IMR-90 (cell line): ENCODE data around the gene ROBO1. TPM values are rescaled to one million over a fixed set of nuclear protein-coding genes. Genes with fewer than 3 reads are reported as not detected.

Source experiments
- ATAC-seq: fragments of 200-7000 bp; cut with Tn5 transposase; 2 replicates; pipeline ENCODE4 v1.9.1; 2020; ENCODE audit warnings: low read depth, mild to moderate bottlenecking, moderate library complexity
- BruUV-seq: library from RNA; stranded (reverse); fragments of 400-500 nt; replicated peaks from 2 replicates; lab custom pipeline; 2021; lab: Mats Ljungman, UMichigan
- CTCF ChIA-PET: fragments of 300-600 bp; formaldehyde crosslinking; extraction: SDS; loops from one replicate; lab custom pipeline; 2021; ENCODE audit warnings: antibody characterized with exemption; lab: Yijun Ruan, JAX
- POLR2A ChIA-PET: fragments of 300-600 bp; sonication (Branson Sonifier 250); formaldehyde crosslinking; loops from one replicate; lab custom pipeline; 2022; ENCODE audit warnings: antibody characterized with exemption; ENCODE audit not compliant: unreplicated experiment; lab: Charles Lee
- DNase-seq: peaks from one replicate; pipeline ENCODE4 v3.0.0; 2013
- H2AFZ ChIP-seq: replicated peaks from 2 replicates; pipeline ENCODE3; 2013; ENCODE audit warnings: low read length, mild to moderate bottlenecking; ENCODE audit not compliant: poor library complexity
- H2AK5ac ChIP-seq: 2 replicates; pipeline ENCODE4 v1.6.1; 2013; ENCODE audit warnings: low read depth, low read length, inconsistent platforms
- H2AK9ac ChIP-seq: replicated peaks from 2 replicates; pipeline ENCODE3; 2013; ENCODE audit warnings: mild to moderate bottlenecking, low read depth, low read length, moderate library complexity; ENCODE audit not compliant: poor library complexity
- H2BK120ac ChIP-seq: 2 replicates; pipeline ENCODE4 v1.6.1; 2013; ENCODE audit warnings: low read depth, low read length, inconsistent platforms
- H2BK15ac ChIP-seq: 3 replicates; pipeline ENCODE4 v1.6.1; 2013; ENCODE audit warnings: low read depth, low read length, inconsistent platforms
- H2BK20ac ChIP-seq: 2 replicates; pipeline ENCODE4 v1.6.1; 2013; ENCODE audit warnings: low read depth, mild to moderate bottlenecking, inconsistent platforms, low read length, moderate library complexity
- H2BK5ac ChIP-seq: 2 replicates; pipeline ENCODE4 v1.6.1; 2013; ENCODE audit warnings: mild to moderate bottlenecking, low read depth, low read length, inconsistent platforms; ENCODE audit not compliant: poor library complexity, severe bottlenecking
- H3K14ac ChIP-seq: replicated peaks from 2 replicates; pipeline ENCODE4 v1.6.1; 2013; ENCODE audit warnings: low read depth, low read length, inconsistent platforms
- H3K18ac ChIP-seq: 2 replicates; pipeline ENCODE4 v1.6.1; 2013; ENCODE audit warnings: low read depth, low read length, control low read depth
- H3K23ac ChIP-seq: 2 replicates; pipeline ENCODE4 v1.6.1; 2013; ENCODE audit warnings: low read depth, low read length, inconsistent platforms
- H3K27ac ChIP-seq: 2 replicates; pipeline ENCODE4 v1.5.1; 2013; ENCODE audit warnings: mild to moderate bottlenecking, control low read depth, low read length; ENCODE audit not compliant: insufficient read depth
- H3K27me3 ChIP-seq: 2 replicates; pipeline ENCODE4 v1.6.1; 2013; ENCODE audit warnings: low read length; ENCODE audit not compliant: control insufficient read depth, insufficient read depth
- H3K36me3 ChIP-seq: 2 replicates; pipeline ENCODE4 v1.6.1; 2013; ENCODE audit warnings: low read length, mixed read lengths; ENCODE audit not compliant: control insufficient read depth, insufficient read depth
- H3K4ac ChIP-seq: 2 replicates; pipeline ENCODE4 v1.6.1; 2013; ENCODE audit warnings: low read depth, low read length, inconsistent platforms
- H3K4me1 ChIP-seq: 2 replicates; pipeline ENCODE4 v1.6.1; 2013; ENCODE audit warnings: low read length, mixed read lengths; ENCODE audit not compliant: control insufficient read depth, insufficient read depth
- H3K4me2 ChIP-seq: 2 replicates; pipeline ENCODE4 v1.6.1; 2013; ENCODE audit warnings: low read depth, mild to moderate bottlenecking, control low read depth, low read length, moderate library complexity
- H3K4me3 ChIP-seq: 2 replicates; pipeline ENCODE4 v1.5.1; 2013; ENCODE audit warnings: low read depth, mild to moderate bottlenecking, control low read depth, low read length, moderate library complexity; ENCODE audit not compliant: insufficient read depth
- H3K56ac ChIP-seq: 2 replicates; pipeline ENCODE4 v1.6.1; 2013; ENCODE audit warnings: low read length, inconsistent platforms; ENCODE audit not compliant: insufficient read depth; ENCODE audit errors: extremely low read depth
- H3K79me1 ChIP-seq, 2 experiments: 2 replicates each; pipeline ENCODE4 v1.6.1; 2013; ENCODE audit warnings: low read length in 2 of 2, inconsistent platforms in 1 of 2, low read depth in 1 of 2
- H3K9ac ChIP-seq: 2 replicates; pipeline ENCODE4 v1.6.1; 2013; ENCODE audit warnings: low read depth, low read length, control low read depth
- H3K9me1 ChIP-seq: 2 replicates; pipeline ENCODE4 v1.6.1; 2013; ENCODE audit warnings: low read length, inconsistent platforms; ENCODE audit not compliant: insufficient read depth
- H3K9me3 ChIP-seq: 2 replicates; pipeline ENCODE4 v1.6.1; 2013; ENCODE audit warnings: low read length; ENCODE audit not compliant: control insufficient read depth, insufficient read depth
- H4K20me1 ChIP-seq: 2 replicates; pipeline ENCODE4 v1.6.1; 2013; ENCODE audit warnings: low read length, inconsistent platforms; ENCODE audit not compliant: insufficient read depth
- H4K5ac ChIP-seq: 2 replicates; pipeline ENCODE4 v1.6.1; 2013; ENCODE audit warnings: mild to moderate bottlenecking, low read depth, low read length, control low read depth
- H4K8ac ChIP-seq, 2 experiments: 2 replicates each; pipeline ENCODE4 v1.6.1; 2013; ENCODE audit warnings: low read depth in 2 of 2, low read length in 2 of 2, control low read depth in 1 of 2, inconsistent platforms in 1 of 2
- H4K91ac ChIP-seq: 2 replicates; pipeline ENCODE4 v1.6.1; 2013; ENCODE audit warnings: low read depth, low read length, inconsistent platforms; ENCODE audit not compliant: insufficient read depth
- BHLHE40 ChIP-seq: fragments of 150-350 bp; IDR thresholded peaks from 2 replicates; pipeline ENCODE4 v1.6.1; 2016; ENCODE audit warnings: mild to moderate bottlenecking, low read depth, low read length
- CEBPB ChIP-seq: IDR thresholded peaks from 2 replicates; pipeline ENCODE4 v1.6.1; 2012; ENCODE audit warnings: low read depth, low read length, improper control_type of control experiment
- CHD1 ChIP-seq: IDR thresholded peaks from 2 replicates; pipeline ENCODE4 v1.6.1; 2012; ENCODE audit warnings: low read depth, low read length, improper control_type of control experiment
- FOS ChIP-seq: fragments of 150-350 bp; IDR thresholded peaks from 2 replicates; pipeline ENCODE4 v1.6.1; 2016; ENCODE audit warnings: low read depth, low read length
- MAFK ChIP-seq: IDR thresholded peaks from 2 replicates; pipeline ENCODE4 v1.6.1; 2012; ENCODE audit warnings: low read depth, low read length, improper control_type of control experiment
- MAZ ChIP-seq: IDR thresholded peaks from 2 replicates; pipeline ENCODE4 v1.6.1; 2012; ENCODE audit warnings: low read depth, mild to moderate bottlenecking, low read length, improper control_type of control experiment, moderate library complexity, borderline replicate concordance
- NFE2L2 ChIP-seq: fragments of 150-350 bp; IDR thresholded peaks from 2 replicates; pipeline ENCODE4 v1.6.1; 2016; ENCODE audit warnings: low read depth, mild to moderate bottlenecking, low read length
- POLR2A ChIP-seq: IDR thresholded peaks from 2 replicates; pipeline ENCODE4 v1.6.1; 2012; ENCODE audit warnings: mild to moderate bottlenecking, low read depth, low read length
- RAD21 ChIP-seq: IDR thresholded peaks from 2 replicates; pipeline ENCODE4 v1.6.1; 2012; ENCODE audit warnings: low read length, improper control_type of control experiment
- RCOR1 ChIP-seq: IDR thresholded peaks from 2 replicates; pipeline ENCODE4 v1.6.1; 2012; ENCODE audit warnings: mild to moderate bottlenecking, low read length, improper control_type of control experiment; ENCODE audit not compliant: insufficient replicate concordance
- RFX5 ChIP-seq: IDR thresholded peaks from 2 replicates; pipeline ENCODE4 v1.8.0; 2012; ENCODE audit warnings: low read depth, mild to moderate bottlenecking, low read length, moderate library complexity
- WGBS, 2 experiments: methylation state at CpG; one replicate each; pipeline versions ENCODE4 v1.1.5 to v1.1.7; 2013; ENCODE audit warnings: missing lambda C conversion rate in 2 of 2; ENCODE audit not compliant: insufficient read length in 1 of 2; ENCODE audit errors: extremely low coverage in 2 of 2; 5-methylcytosine and 5-hydroxymethylcytosine counted together
- dilution Hi-C: fragments of 300-500 bp; cut with HindIII; formaldehyde crosslinking; loops from one replicate; pipeline ENCODE4 v1.14.3; 2018; ENCODE audit warnings: low sequenced_read_pairs; ENCODE audit not compliant: unreplicated experiment
- in situ Hi-C: fragments of 300-500 bp; cut with MboI; formaldehyde crosslinking; loops from 3 replicates; pipeline ENCODE4 v1.14.3; 2019; ENCODE audit warnings: low sequenced_read_pairs, inconsistent platforms, mixed read lengths
- intact Hi-C: fragments of 100-400 bp; cut with micrococcal nuclease; formaldehyde crosslinking; loops from 2 replicates; pipeline ENCODE4 v1.10.0; 2022
- polyA plus RNA-seq, 3 experiments: library from polyadenylated mRNA; depleted of rRNA; stranded (reverse); fragments of >200 nt; gene quantifications; 2 replicates each; pipeline ENCODE4 v1.2.3, GENCODE V29; 2012; ENCODE audit warnings: low replicate concordance in 1 of 3
- total RNA-seq: library from RNA; depleted of rRNA; stranded (reverse); fragments of >200 nt; gene quantifications from 2 replicates; pipeline ENCODE4 v1.2.3, GENCODE V29; 2012
- TF ChIP-seq, protein P1 (sequence below): fragments of 150-350 bp; IDR thresholded peaks from 2 replicates; pipeline ENCODE4 v1.6.1; 2016; ENCODE audit warnings: low read depth, mild to moderate bottlenecking, low read length, moderate library complexity, borderline replicate concordance
- TF ChIP-seq, protein P2 (sequence below): conservative IDR thresholded peaks from 2 replicates; pipeline ENCODE4 v1.5.1; 2012; ENCODE audit warnings: mild to moderate bottlenecking, low read depth, low read length, improper control_type of control experiment
- TF ChIP-seq, protein P3 (sequence below): fragments of 150-350 bp; IDR thresholded peaks from 2 replicates; pipeline ENCODE4 v1.6.1; 2017; ENCODE audit warnings: mild to moderate bottlenecking, antibody characterized with exemption, low read length, low read depth

The ROBO1 gene
- total and polyA plus RNA-seq, 2 of the 4 experiments (the other 2 are of a cell fraction) = 24.1 to 53.9 TPM

DNA sequence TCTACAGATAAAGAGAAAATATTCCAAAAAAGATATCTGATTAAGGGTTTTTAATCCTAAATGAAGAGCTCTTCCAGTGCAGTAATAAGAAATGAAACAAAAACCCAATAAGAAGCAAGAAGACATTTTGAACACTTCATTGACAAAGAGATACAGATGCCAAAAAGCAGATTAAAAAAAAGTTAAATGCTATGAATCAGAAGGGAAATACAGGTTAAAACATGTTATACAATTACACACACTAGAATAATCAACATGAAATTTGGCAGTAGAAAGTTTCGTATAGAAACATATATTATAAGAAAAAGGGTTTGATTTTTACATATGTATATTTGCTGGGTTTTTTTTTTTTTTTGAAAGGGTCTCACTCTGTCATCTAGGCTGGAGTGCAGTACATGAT is 135.0 kb downstream of the ROBO1 start:
- H2BK15ac ChIP-seq = no peak overlapping the region
- H2AK9ac ChIP-seq = no peak overlapping the region
- DNase-seq (no peak), ATAC-seq (no peak)
- CTCF ChIA-PET = interaction anchor here (1.5 kb wide), 1 partner anchor 9 kb away, joined by 4 read pairs; no protein-coding TSS in a partner anchor
- no CpG with 5 or more reads among the region's 1 CpG for WGBS, 2 experiments
- no peak overlapping the region for H4K8ac ChIP-seq
- dilution Hi-C loops (no loop called here), intact Hi-C loops (no loop called here), in situ Hi-C loops (no loop called here)
- POLR2A ChIA-PET = no interaction called here
- no peaks in the 10 kb centered on the region for H3K9me3 ChIP-seq
- no peak overlapping the region for H2BK20ac ChIP-seq
- no peaks in the 10 kb centered on the region for H4K20me1 ChIP-seq
- no peak overlapping the region for H3K14ac ChIP-seq
- H3K4ac ChIP-seq = no peak overlapping the region
- H3K4me3 ChIP-seq = no peak overlapping the region
- no peak overlapping the region for H2AK5ac ChIP-seq
- H3K56ac ChIP-seq = no peak overlapping the region
- no peak overlapping the region for H4K91ac ChIP-seq
- no peak overlapping the region for H3K9ac ChIP-seq
- H3K27me3 ChIP-seq = no peaks in the 10 kb centered on the region
- no peak overlapping the region for H2BK120ac ChIP-seq
- H2BK5ac ChIP-seq = no peak overlapping the region
- no TSS peak for BruUV-seq
- no peak overlapping the region for H2AFZ ChIP-seq
- H3K23ac ChIP-seq = no peak overlapping the region
- no peak overlapping the region for H3K18ac ChIP-seq
- H3K79me1 ChIP-seq = no peaks in the 10 kb centered on the region
- no peaks in the 10 kb centered on the region for H3K9me1 ChIP-seq
- no peaks in the 10 kb centered on the region for H3K36me3 ChIP-seq
- no peak overlapping the region for H3K4me2 ChIP-seq
- no peak overlapping the region for H4K5ac ChIP-seq
- H3K27ac ChIP-seq = no peak overlapping the region
- TF ChIP-seq POLR2A = no peak
- TF ChIP-seq MAFK = no peak
- TF ChIP-seq, protein P1, sequence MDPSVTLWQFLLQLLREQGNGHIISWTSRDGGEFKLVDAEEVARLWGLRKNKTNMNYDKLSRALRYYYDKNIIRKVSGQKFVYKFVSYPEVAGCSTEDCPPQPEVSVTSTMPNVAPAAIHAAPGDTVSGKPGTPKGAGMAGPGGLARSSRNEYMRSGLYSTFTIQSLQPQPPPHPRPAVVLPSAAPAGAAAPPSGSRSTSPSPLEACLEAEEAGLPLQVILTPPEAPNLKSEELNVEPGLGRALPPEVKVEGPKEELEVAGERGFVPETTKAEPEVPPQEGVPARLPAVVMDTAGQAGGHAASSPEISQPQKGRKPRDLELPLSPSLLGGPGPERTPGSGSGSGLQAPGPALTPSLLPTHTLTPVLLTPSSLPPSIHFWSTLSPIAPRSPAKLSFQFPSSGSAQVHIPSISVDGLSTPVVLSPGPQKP = no peak
- no peak for TF ChIP-seq NFE2L2
- TF ChIP-seq RAD21 = no peak
- no peak for TF ChIP-seq FOS
- TF ChIP-seq, protein P2, sequence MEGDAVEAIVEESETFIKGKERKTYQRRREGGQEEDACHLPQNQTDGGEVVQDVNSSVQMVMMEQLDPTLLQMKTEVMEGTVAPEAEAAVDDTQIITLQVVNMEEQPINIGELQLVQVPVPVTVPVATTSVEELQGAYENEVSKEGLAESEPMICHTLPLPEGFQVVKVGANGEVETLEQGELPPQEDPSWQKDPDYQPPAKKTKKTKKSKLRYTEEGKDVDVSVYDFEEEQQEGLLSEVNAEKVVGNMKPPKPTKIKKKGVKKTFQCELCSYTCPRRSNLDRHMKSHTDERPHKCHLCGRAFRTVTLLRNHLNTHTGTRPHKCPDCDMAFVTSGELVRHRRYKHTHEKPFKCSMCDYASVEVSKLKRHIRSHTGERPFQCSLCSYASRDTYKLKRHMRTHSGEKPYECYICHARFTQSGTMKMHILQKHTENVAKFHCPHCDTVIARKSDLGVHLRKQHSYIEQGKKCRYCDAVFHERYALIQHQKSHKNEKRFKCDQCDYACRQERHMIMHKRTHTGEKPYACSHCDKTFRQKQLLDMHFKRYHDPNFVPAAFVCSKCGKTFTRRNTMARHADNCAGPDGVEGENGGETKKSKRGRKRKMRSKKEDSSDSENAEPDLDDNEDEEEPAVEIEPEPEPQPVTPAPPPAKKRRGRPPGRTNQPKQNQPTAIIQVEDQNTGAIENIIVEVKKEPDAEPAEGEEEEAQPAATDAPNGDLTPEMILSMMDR = no peak
- no peak for TF ChIP-seq RFX5
- TF ChIP-seq BHLHE40 = no peak
- TF ChIP-seq RCOR1 = no peak
- no peak for TF ChIP-seq MAZ
- no peak for TF ChIP-seq CEBPB
- no peak for TF ChIP-seq CHD1
- TF ChIP-seq, protein P3, sequence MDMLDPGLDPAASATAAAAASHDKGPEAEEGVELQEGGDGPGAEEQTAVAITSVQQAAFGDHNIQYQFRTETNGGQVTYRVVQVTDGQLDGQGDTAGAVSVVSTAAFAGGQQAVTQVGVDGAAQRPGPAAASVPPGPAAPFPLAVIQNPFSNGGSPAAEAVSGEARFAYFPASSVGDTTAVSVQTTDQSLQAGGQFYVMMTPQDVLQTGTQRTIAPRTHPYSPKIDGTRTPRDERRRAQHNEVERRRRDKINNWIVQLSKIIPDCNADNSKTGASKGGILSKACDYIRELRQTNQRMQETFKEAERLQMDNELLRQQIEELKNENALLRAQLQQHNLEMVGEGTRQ = no peak
- H3K4me1 ChIP-seq = no peaks in the 10 kb centered on the region
